Dedifferentiated amniotic fluid mesenchymal stem cell (primary cell): ENCODE data around the gene MRPL53.
A peak's percentile ranks its signal among the peaks of the same experiment; 100 is the strongest.
"Not testable (repeated sequence)": the region's sequence is repeated elsewhere in the genome, so short reads cannot be mapped to it uniquely, and the experiment has no call there.

Source experiments
- DNase-seq: peaks from one replicate; pipeline ENCODE4 v3.0.0-alpha.2; 2016; ENCODE audit errors: extremely low spot score

The MRPL53 gene

GRCh38 chr2:74502720-74503505 is 30.4 kb upstream of the MRPL53 start:
- peak; percentile 68 for DNase-seq

GRCh38 chr2:74502147-74502719 is 29.8 kb upstream of the MRPL53 start:
- DNase-seq, result no peak

GRCh38 chr2:74501335-74502071 is 29.0 kb upstream of the MRPL53 start:
- DNase-seq, result no peak

GRCh38 chr2:74500578-74500946 is 28.1 kb upstream of the MRPL53 start:
- no peak for DNase-seq

GRCh38 chr2:74499940-74500577 is 27.6 kb upstream of the MRPL53 start:
- DNase-seq, result no peak

- no peak for DNase-seq
Measured at GRCh38 chr2:74499267-74499939, 26.9 kb upstream of the MRPL53 start, which contains the start of gene LBX2. Gene LBX2 (minus strand): TSS chr2:74499603. CDS start chr2:74499537, 66 bp downstream.

- DNase-seq, result no peak
Measured at GRCh38 chr2:74498500-74499266, 26.2 kb upstream of the MRPL53 start.

- DNase-seq, result no peak
Measured at GRCh38 chr2:74497777-74498499, 25.5 kb upstream of the MRPL53 start.

- no peak for DNase-seq
Measured at GRCh38 chr2:74496997-74497776, 24.7 kb upstream of the MRPL53 start.

- DNase-seq, result no peak
Measured at GRCh38 chr2:74495440-74495839, 23.0 kb upstream of the MRPL53 start.

GRCh38 chr2:74493546-74493945 is 21.1 kb upstream of the MRPL53 start:
- no peak for DNase-seq

GRCh38 chr2:74491648-74492544 is 19.4 kb upstream of the MRPL53 start:
- DNase-seq, result no peak

- no peak for DNase-seq
Measured at GRCh38 chr2:74489906-74490305, 17.4 kb upstream of the MRPL53 start.

- no peak for DNase-seq
Measured at GRCh38 chr2:74488643-74489481, 16.4 kb upstream of the MRPL53 start.

GRCh38 chr2:74486141-74486540 is 13.7 kb upstream of the MRPL53 start:
- no peak for DNase-seq

- DNase-seq, result not testable (repeated sequence)
Measured at GRCh38 chr2:74483675-74484164, 11.2 kb upstream of the MRPL53 start.
